Astrocyte (in vitro differentiated cells and primary cell): ENCODE data around the gene TBC1D2B. TPM values are rescaled to one million over a fixed set of nuclear protein-coding genes. Genes with fewer than 3 reads are reported as not detected.
"Not testable (repeated sequence)": the region's sequence is repeated elsewhere in the genome, so short reads cannot be mapped to it uniquely, and the experiment has no call there.

Source experiments
- DNase-seq: peaks from one replicate; pipeline ENCODE4 v3.0.0-alpha.2; 2010; ENCODE audit warnings: low read depth
- FAIRE-seq: peaks from 2 replicates; lab custom pipeline; 2011; peaks lifted over from hg19 to GRCh38; lab: Jason Lieb, UNC
- H2AFZ ChIP-seq: 2 replicates; pipeline ENCODE4 v1.6.0; 2012; ENCODE audit warnings: low read depth, low read length, inconsistent platforms
- H3K27ac ChIP-seq: 2 replicates; pipeline ENCODE4 v1.5.1; 2011; ENCODE audit warnings: low read depth, low read length, inconsistent platforms
- H3K27me3 ChIP-seq: 2 replicates; pipeline ENCODE4 v1.6.0; 2011; ENCODE audit warnings: low read length, inconsistent platforms; ENCODE audit not compliant: insufficient read depth
- H3K36me3 ChIP-seq: 2 replicates; pipeline ENCODE4 v1.5.1; 2011; ENCODE audit warnings: low read length, inconsistent platforms; ENCODE audit not compliant: insufficient read depth
- H3K4me1 ChIP-seq: 2 replicates; pipeline ENCODE4 v1.5.1; 2011; ENCODE audit warnings: low read length, inconsistent platforms; ENCODE audit not compliant: insufficient read depth
- H3K4me2 ChIP-seq: 2 replicates; pipeline ENCODE4 v1.6.0; 2012; ENCODE audit warnings: low read length, inconsistent platforms
- H3K4me3 ChIP-seq: 2 replicates; pipeline ENCODE4 v1.5.1; 2011; ENCODE audit warnings: low read depth, mild to moderate bottlenecking, low read length, inconsistent platforms; ENCODE audit not compliant: insufficient read depth
- H3K79me2 ChIP-seq: 2 replicates; pipeline ENCODE4 v1.6.0; 2012; ENCODE audit warnings: mild to moderate bottlenecking, low read length, inconsistent platforms; ENCODE audit not compliant: insufficient read depth
- H3K9ac ChIP-seq: 2 replicates; pipeline ENCODE4 v1.6.0; 2012; ENCODE audit warnings: mild to moderate bottlenecking, low read length, inconsistent platforms
- H3K9me3 ChIP-seq: 2 replicates; pipeline ENCODE4 v1.5.1; 2012; ENCODE audit warnings: low read depth, mild to moderate bottlenecking, low read length, inconsistent platforms; ENCODE audit not compliant: insufficient read depth
- H4K20me1 ChIP-seq: 2 replicates; pipeline ENCODE4 v1.6.0; 2012; ENCODE audit warnings: low read length, inconsistent platforms; ENCODE audit not compliant: insufficient read depth
- H3K27ac Mint-ChIP-seq: one replicate; pipeline ENCODE4 v1.8.0; 2021; ENCODE audit warnings: mild to moderate bottlenecking, mixed read lengths; ENCODE audit not compliant: unreplicated experiment
- H3K27me3 Mint-ChIP-seq: one replicate; pipeline ENCODE4 v1.8.0; 2021; ENCODE audit warnings: low read depth, mixed read lengths; ENCODE audit not compliant: unreplicated experiment
- H3K36me3 Mint-ChIP-seq: one replicate; pipeline ENCODE4 v1.8.0; 2021; ENCODE audit warnings: low read depth, mixed read lengths; ENCODE audit not compliant: unreplicated experiment
- H3K4me1 Mint-ChIP-seq: one replicate; pipeline ENCODE4 v1.8.0; 2021; ENCODE audit warnings: low read depth, mixed read lengths; ENCODE audit not compliant: unreplicated experiment
- H3K4me3 Mint-ChIP-seq: one replicate; pipeline ENCODE4 v1.8.0; 2021; ENCODE audit warnings: mild to moderate bottlenecking, moderate library complexity, mixed read lengths; ENCODE audit not compliant: unreplicated experiment
- H3K9me3 Mint-ChIP-seq: one replicate; pipeline ENCODE4 v1.8.0; 2021; ENCODE audit warnings: mild to moderate bottlenecking, mixed read lengths; ENCODE audit not compliant: unreplicated experiment
- EZH2 ChIP-seq: IDR thresholded peaks from 2 replicates; pipeline ENCODE4 v1.6.1; 2012; ENCODE audit warnings: mild to moderate bottlenecking, low read length, inconsistent platforms; ENCODE audit not compliant: insufficient read depth
- total RNA-seq: library from RNA; stranded (reverse); gene quantifications from 2 replicates; pipeline ENCODE4 v1.2.1, GENCODE V29; 2021
- TF ChIP-seq, protein P1 (sequence below): IDR thresholded peaks from 2 replicates; pipeline ENCODE4 v1.5.1; 2011; ENCODE audit warnings: low read depth, mild to moderate bottlenecking, inconsistent platforms, low read length, moderate library complexity; ENCODE audit not compliant: insufficient read depth

TBC1D2B gene
- total RNA-seq, 1 donor from 2014 or later: 21.3 TPM

GRCh38 chr15:77969055-77969454 is 108.5 kb downstream of the TBC1D2B start:
- no peak overlapping the region for H3K27ac ChIP-seq
- Mint-ChIP-seq H3K36me3 (no peaks in the 10 kb centered on the region), H3K9me3 (no peaks in the 10 kb centered on the region), H3K27me3 (peaks cover 10% of the 10 kb centered on the region), H3K4me3 (no peak overlapping the region), H3K4me1 (peaks cover 7% of the 10 kb centered on the region), H3K27ac (no peak overlapping the region)
- no peaks in the 10 kb centered on the region for H3K36me3 ChIP-seq
- DNase-seq (no peak), FAIRE-seq (no peak)
- TF ChIP-seq, protein P1, sequence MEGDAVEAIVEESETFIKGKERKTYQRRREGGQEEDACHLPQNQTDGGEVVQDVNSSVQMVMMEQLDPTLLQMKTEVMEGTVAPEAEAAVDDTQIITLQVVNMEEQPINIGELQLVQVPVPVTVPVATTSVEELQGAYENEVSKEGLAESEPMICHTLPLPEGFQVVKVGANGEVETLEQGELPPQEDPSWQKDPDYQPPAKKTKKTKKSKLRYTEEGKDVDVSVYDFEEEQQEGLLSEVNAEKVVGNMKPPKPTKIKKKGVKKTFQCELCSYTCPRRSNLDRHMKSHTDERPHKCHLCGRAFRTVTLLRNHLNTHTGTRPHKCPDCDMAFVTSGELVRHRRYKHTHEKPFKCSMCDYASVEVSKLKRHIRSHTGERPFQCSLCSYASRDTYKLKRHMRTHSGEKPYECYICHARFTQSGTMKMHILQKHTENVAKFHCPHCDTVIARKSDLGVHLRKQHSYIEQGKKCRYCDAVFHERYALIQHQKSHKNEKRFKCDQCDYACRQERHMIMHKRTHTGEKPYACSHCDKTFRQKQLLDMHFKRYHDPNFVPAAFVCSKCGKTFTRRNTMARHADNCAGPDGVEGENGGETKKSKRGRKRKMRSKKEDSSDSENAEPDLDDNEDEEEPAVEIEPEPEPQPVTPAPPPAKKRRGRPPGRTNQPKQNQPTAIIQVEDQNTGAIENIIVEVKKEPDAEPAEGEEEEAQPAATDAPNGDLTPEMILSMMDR: no peak
- TF ChIP-seq EZH2: no peak
- H3K4me1 ChIP-seq: no peaks in the 10 kb centered on the region
- no peaks in the 10 kb centered on the region for H3K27me3 ChIP-seq
- H3K4me3 ChIP-seq: no peak overlapping the region
- H3K9ac ChIP-seq: no peak overlapping the region
- H3K9me3 ChIP-seq: no peaks in the 10 kb centered on the region
- H2AFZ ChIP-seq: no peak overlapping the region
- no peak overlapping the region for H3K4me2 ChIP-seq
- no peaks in the 10 kb centered on the region for H4K20me1 ChIP-seq
- no peaks in the 10 kb centered on the region for H3K79me2 ChIP-seq

GRCh38 chr15:77967798-77968197 is 109.7 kb downstream of the TBC1D2B start:
- H4K20me1 ChIP-seq: no peaks in the 10 kb centered on the region
- H3K4me1 ChIP-seq: no peaks in the 10 kb centered on the region
- Mint-ChIP-seq H3K4me1 (peaks cover 5% of the 10 kb centered on the region), H3K36me3 (no peaks in the 10 kb centered on the region), H3K4me3 (no peak overlapping the region), H3K27me3 (peaks cover 12% of the 10 kb centered on the region), H3K9me3 (no peaks in the 10 kb centered on the region), H3K27ac (no peak overlapping the region)
- TF ChIP-seq, protein P1: no peak
- TF ChIP-seq EZH2: no peak
- no peak overlapping the region for H3K27ac ChIP-seq
- no peaks in the 10 kb centered on the region for H3K36me3 ChIP-seq
- no peak overlapping the region for H2AFZ ChIP-seq
- no peak overlapping the region for H3K4me2 ChIP-seq
- DNase-seq (no peak), FAIRE-seq (no peak)
- no peaks in the 10 kb centered on the region for H3K79me2 ChIP-seq
- no peak overlapping the region for H3K4me3 ChIP-seq
- no peaks in the 10 kb centered on the region for H3K9me3 ChIP-seq
- no peak overlapping the region for H3K9ac ChIP-seq
- H3K27me3 ChIP-seq: peaks cover 3% of the 10 kb centered on the region

DNA sequence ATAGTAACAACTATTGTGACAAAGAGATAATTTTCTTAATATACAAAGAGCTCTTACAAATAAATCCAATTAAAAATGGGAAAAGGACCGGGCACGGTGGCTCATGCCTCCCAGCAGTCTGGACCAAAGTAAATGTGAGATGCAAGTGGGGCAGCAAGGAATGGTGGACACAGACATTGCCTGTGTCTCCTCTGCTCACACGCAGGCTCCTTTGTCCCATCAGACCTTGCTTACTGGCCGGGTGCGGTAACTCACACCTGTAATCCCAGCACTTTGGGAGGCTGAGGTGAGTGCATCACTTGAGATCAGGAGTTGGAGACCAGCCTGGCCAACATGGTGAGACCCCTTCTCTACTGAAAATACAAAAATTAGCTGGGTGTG is 110.3 kb downstream of the TBC1D2B start:
- H3K4me2 ChIP-seq, H3K4me1 ChIP-seq, H3K4me1 Mint-ChIP-seq, FAIRE-seq, H3K4me3 Mint-ChIP-seq, H3K9ac ChIP-seq, H3K27ac ChIP-seq, H3K9me3 Mint-ChIP-seq, H3K27ac Mint-ChIP-seq, H3K9me3 ChIP-seq, H3K27me3 ChIP-seq, H3K79me2 ChIP-seq, DNase-seq, H3K36me3 Mint-ChIP-seq, H3K36me3 ChIP-seq, H3K4me3 ChIP-seq, H4K20me1 ChIP-seq, H2AFZ ChIP-seq: not testable (repeated sequence)
- peaks cover 12% of the 10 kb centered on the region for H3K27me3 Mint-ChIP-seq
